Measurements from ENCODE around the gene PTPN12.
"Not testable (repeated sequence)": the region's sequence is repeated elsewhere in the genome, so short reads cannot be mapped to it uniquely, and the experiment has no call there.

The PTPN12 gene

GRCh38 chr7:77540402-77540822 lies 3.3 kb downstream of the PTPN12 start:
- Histone ChIP-seq H3K4me3 (ENCODE audit: low read length) (peak overlapping the region; percentile 100), H3K4me1 (ENCODE audit: insufficient read depth, low read length) (peaks cover 4% of the 10 kb centered on the region; the same call in 1 of the 2 replicates), H3K9me3 (ENCODE audit: insufficient read depth, low read depth, low read length) (no peaks in the 10 kb centered on the region), H3K9ac (ENCODE audit: low read depth, low read length) (no peak overlapping the region), H3K36me3 (ENCODE audit: insufficient read depth, low read depth, low read length) (peaks cover 11% of the 10 kb centered on the region; the same call in 1 of the 2 replicates), H3K27ac (ENCODE audit: low read length) (no peak overlapping the region), H3K27me3 (ENCODE audit: insufficient read depth, low read length) (no peaks in the 10 kb centered on the region)

- not testable (repeated sequence) for H3K27me3 ChIP-seq (ENCODE audit: insufficient read depth, low read length); H3K9me3 ChIP-seq (ENCODE audit: insufficient read depth, low read depth, low read length); H3K4me1 ChIP-seq (ENCODE audit: insufficient read depth, low read length); H3K27ac ChIP-seq (ENCODE audit: low read length); H3K9ac ChIP-seq (ENCODE audit: low read depth, low read length); H3K4me3 ChIP-seq (ENCODE audit: low read length)
- peaks cover 11% of the 10 kb centered on the region; the same call in 1 of the 2 replicates for H3K36me3 ChIP-seq (ENCODE audit: insufficient read depth, low read depth, low read length)
Measured at GRCh38 chr7:77540993-77541392, 3.9 kb downstream of the PTPN12 start.

- Histone ChIP-seq H3K4me1 (ENCODE audit: insufficient read depth, low read length) (peaks cover 6% of the 10 kb centered on the region; the same call in 1 of the 2 replicates), H3K9me3 (ENCODE audit: insufficient read depth, low read depth, low read length) (no peaks in the 10 kb centered on the region), H3K27ac (ENCODE audit: low read length) (no peak overlapping the region), H3K36me3 (ENCODE audit: insufficient read depth, low read depth, low read length) (peaks cover 11% of the 10 kb centered on the region; the same call in 1 of the 2 replicates), H3K9ac (ENCODE audit: low read depth, low read length) (no peak overlapping the region), H3K4me3 (ENCODE audit: low read length) (no peak overlapping the region), H3K27me3 (ENCODE audit: insufficient read depth, low read length) (no peaks in the 10 kb centered on the region)
Measured at GRCh38 chr7:77542409-77542808, 5.3 kb downstream of the PTPN12 start.

- H3K9ac ChIP-seq (ENCODE audit: low read depth, low read length), result no peak overlapping the region
- H3K9me3 ChIP-seq (ENCODE audit: insufficient read depth, low read depth, low read length), result no peaks in the 10 kb centered on the region
- no peak overlapping the region for H3K4me3 ChIP-seq (ENCODE audit: low read length)
- H3K36me3 ChIP-seq (ENCODE audit: insufficient read depth, low read depth, low read length), result peaks cover 11% of the 10 kb centered on the region; the same call in 1 of the 2 replicates
- no peaks in the 10 kb centered on the region for H3K27me3 ChIP-seq (ENCODE audit: insufficient read depth, low read length)
- no peak overlapping the region for H3K27ac ChIP-seq (ENCODE audit: low read length)
- H3K4me1 ChIP-seq (ENCODE audit: insufficient read depth, low read length), result peaks cover 6% of the 10 kb centered on the region; the same call in 1 of the 2 replicates
Measured at GRCh38 chr7:77542895-77543294, 5.8 kb downstream of the PTPN12 start.

- Histone ChIP-seq H3K9me3 (ENCODE audit: insufficient read depth, low read depth, low read length) (no peaks in the 10 kb centered on the region), H3K36me3 (ENCODE audit: insufficient read depth, low read depth, low read length) (peaks cover 11% of the 10 kb centered on the region; the same call in 1 of the 2 replicates), H3K27ac (ENCODE audit: low read length) (no peak overlapping the region), H3K27me3 (ENCODE audit: insufficient read depth, low read length) (no peaks in the 10 kb centered on the region), H3K9ac (ENCODE audit: low read depth, low read length) (no peak overlapping the region), H3K4me1 (ENCODE audit: insufficient read depth, low read length) (peaks cover 12% of the 10 kb centered on the region; the same call in 1 of the 2 replicates), H3K4me3 (ENCODE audit: low read length) (no peak overlapping the region)
Measured at GRCh38 chr7:77543910-77544309, 6.8 kb downstream of the PTPN12 start.

GRCh38 chr7:77544518-77544917 lies 7.4 kb downstream of the PTPN12 start:
- Histone ChIP-seq H3K27me3 (ENCODE audit: insufficient read depth, low read length) (no peaks in the 10 kb centered on the region), H3K4me3 (ENCODE audit: low read length) (no peak overlapping the region), H3K27ac (ENCODE audit: low read length) (no peak overlapping the region), H3K36me3 (ENCODE audit: insufficient read depth, low read depth, low read length) (peaks cover 11% of the 10 kb centered on the region; the same call in 1 of the 2 replicates), H3K4me1 (ENCODE audit: insufficient read depth, low read length) (peaks cover 17% of the 10 kb centered on the region; the same call in 1 of the 2 replicates), H3K9me3 (ENCODE audit: insufficient read depth, low read depth, low read length) (no peaks in the 10 kb centered on the region), H3K9ac (ENCODE audit: low read depth, low read length) (no peak overlapping the region)

- Histone ChIP-seq H3K4me1 (ENCODE audit: insufficient read depth, low read length) (peaks cover 21% of the 10 kb centered on the region; the same call in 1 of the 2 replicates), H3K4me3 (ENCODE audit: low read length) (no peak overlapping the region), H3K36me3 (ENCODE audit: insufficient read depth, low read depth, low read length) (peaks cover 4% of the 10 kb centered on the region; the same call in 1 of the 2 replicates), H3K9ac (ENCODE audit: low read depth, low read length) (no peak overlapping the region), H3K27me3 (ENCODE audit: insufficient read depth, low read length) (no peaks in the 10 kb centered on the region), H3K27ac (ENCODE audit: low read length) (no peak overlapping the region), H3K9me3 (ENCODE audit: insufficient read depth, low read depth, low read length) (no peaks in the 10 kb centered on the region)
Measured at GRCh38 chr7:77548206-77548605, 11.1 kb downstream of the PTPN12 start.

- Histone ChIP-seq H3K4me3 (ENCODE audit: low read length) (no peak overlapping the region), H3K4me1 (ENCODE audit: insufficient read depth, low read length) (peaks cover 17% of the 10 kb centered on the region; the same call in 1 of the 2 replicates), H3K9me3 (ENCODE audit: insufficient read depth, low read depth, low read length) (no peaks in the 10 kb centered on the region), H3K27me3 (ENCODE audit: insufficient read depth, low read length) (no peaks in the 10 kb centered on the region), H3K9ac (ENCODE audit: low read depth, low read length) (no peak overlapping the region), H3K36me3 (ENCODE audit: insufficient read depth, low read depth, low read length) (peaks cover 5% of the 10 kb centered on the region; the same call in 1 of the 2 replicates), H3K27ac (ENCODE audit: low read length) (no peak overlapping the region)
Measured at GRCh38 chr7:77549106-77549870, 12.2 kb downstream of the PTPN12 start.

GRCh38 chr7:77550586-77550985 lies 13.5 kb downstream of the PTPN12 start:
- Histone ChIP-seq H3K9me3 (ENCODE audit: insufficient read depth, low read depth, low read length) (no peaks in the 10 kb centered on the region), H3K36me3 (ENCODE audit: insufficient read depth, low read depth, low read length) (peaks cover 5% of the 10 kb centered on the region; the same call in 1 of the 2 replicates), H3K27ac (ENCODE audit: low read length) (no peak overlapping the region), H3K4me1 (ENCODE audit: insufficient read depth, low read length) (peaks cover 22% of the 10 kb centered on the region; the same call in 1 of the 2 replicates), H3K9ac (ENCODE audit: low read depth, low read length) (no peak overlapping the region), H3K27me3 (ENCODE audit: insufficient read depth, low read length) (no peaks in the 10 kb centered on the region), H3K4me3 (ENCODE audit: low read length) (no peak overlapping the region)

GRCh38 chr7:77553123-77553522 lies 16.0 kb downstream of the PTPN12 start:
- peaks cover 5% of the 10 kb centered on the region; the same call in 1 of the 2 replicates for H3K36me3 ChIP-seq (ENCODE audit: insufficient read depth, low read depth, low read length)
- no peaks in the 10 kb centered on the region for H3K9me3 ChIP-seq (ENCODE audit: insufficient read depth, low read depth, low read length)
- no peak overlapping the region for H3K27ac ChIP-seq (ENCODE audit: low read length)

GRCh38 chr7:77558284-77558967 lies 21.3 kb downstream of the PTPN12 start:
- H3K27ac ChIP-seq (ENCODE audit: low read length), result no peak overlapping the region
- no peaks in the 10 kb centered on the region for H3K27me3 ChIP-seq (ENCODE audit: insufficient read depth, low read length)
- peaks cover 5% of the 10 kb centered on the region; the same call in 1 of the 2 replicates for H3K36me3 ChIP-seq (ENCODE audit: insufficient read depth, low read depth, low read length)
- peaks cover 4% of the 10 kb centered on the region; the same call in 1 of the 2 replicates for H3K4me1 ChIP-seq (ENCODE audit: insufficient read depth, low read length)
- H3K4me3 ChIP-seq (ENCODE audit: low read length), result no peak overlapping the region
- no peaks in the 10 kb centered on the region for H3K9me3 ChIP-seq (ENCODE audit: insufficient read depth, low read depth, low read length)
- H3K9ac ChIP-seq (ENCODE audit: low read depth, low read length), result no peak overlapping the region

More at GRCh38 chr7:77553123-77553522, 16.0 kb downstream of the PTPN12 start:
- Histone ChIP-seq H3K9ac (ENCODE audit: low read depth, low read length) (no peak overlapping the region), H3K4me1 (ENCODE audit: insufficient read depth, low read length) (peaks cover 19% of the 10 kb centered on the region; the same call in 1 of the 2 replicates), H3K27me3 (ENCODE audit: insufficient read depth, low read length) (no peaks in the 10 kb centered on the region), H3K4me3 (ENCODE audit: low read length) (no peak overlapping the region)

Measured in iPS-20b (cell line).